Measurements from ENCODE around the gene KLF13.

KLF13 gene

GRCh38 chr15:31326156-31326874 is at the start of gene KLF13:
Gene KLF13 (plus strand): TSS chr15:31326835. CDS start chr15:31327213, 378 bp downstream.
- DNase-seq (ENCODE audit: low spot score): peak; percentile 99

- no peak for DNase-seq (ENCODE audit: low spot score)
Observed at GRCh38 chr15:31277335-31278060, 49.1 kb upstream of the KLF13 start.

DNA sequence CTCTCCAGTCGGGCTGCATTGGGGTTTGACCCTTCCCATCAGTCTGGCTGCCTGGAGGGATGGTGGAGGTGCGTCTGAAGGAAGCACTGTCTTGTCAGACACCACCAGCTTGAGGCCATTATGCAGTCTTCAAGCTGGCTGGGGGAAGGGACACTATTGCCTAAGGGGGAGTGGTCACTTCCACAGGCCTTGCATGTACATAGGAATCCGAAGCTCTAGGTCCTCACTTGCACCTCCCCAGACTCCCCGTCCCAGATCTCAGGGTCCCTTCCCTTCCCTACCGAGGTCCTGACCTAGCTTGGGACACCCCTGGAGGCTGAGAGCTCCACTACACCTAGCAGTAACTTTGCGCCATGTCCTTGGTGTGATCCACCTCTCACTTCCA is 48.6 kb upstream of the KLF13 start:
- DNase-seq (ENCODE audit: low spot score): no peak

GRCh38 chr15:31278544-31279220 is 48.0 kb upstream of the KLF13 start:
- DNase-seq (ENCODE audit: low spot score): no peak

GRCh38 chr15:31279221-31280045 is 47.2 kb upstream of the KLF13 start:
- no peak for DNase-seq (ENCODE audit: low spot score)

- DNase-seq (ENCODE audit: low spot score): no peak
Observed at GRCh38 chr15:31280046-31280830, 46.4 kb upstream of the KLF13 start.

GRCh38 chr15:31280831-31281216 is 45.8 kb upstream of the KLF13 start:
- DNase-seq (ENCODE audit: low spot score): no peak

- DNase-seq (ENCODE audit: low spot score): no peak
Observed at GRCh38 chr15:31283043-31283442, 43.6 kb upstream of the KLF13 start.

- DNase-seq (ENCODE audit: low spot score): no peak
Observed at GRCh38 chr15:31285772-31286261, 40.8 kb upstream of the KLF13 start.

- DNase-seq (ENCODE audit: low spot score): no peak
Observed at GRCh38 chr15:31291048-31291578, 35.5 kb upstream of the KLF13 start.

GRCh38 chr15:31292391-31293015 is 34.1 kb upstream of the KLF13 start:
- DNase-seq (ENCODE audit: low spot score): no peak

GRCh38 chr15:31293655-31294054 is 33.0 kb upstream of the KLF13 start:
- DNase-seq (ENCODE audit: low spot score): no peak

DNA sequence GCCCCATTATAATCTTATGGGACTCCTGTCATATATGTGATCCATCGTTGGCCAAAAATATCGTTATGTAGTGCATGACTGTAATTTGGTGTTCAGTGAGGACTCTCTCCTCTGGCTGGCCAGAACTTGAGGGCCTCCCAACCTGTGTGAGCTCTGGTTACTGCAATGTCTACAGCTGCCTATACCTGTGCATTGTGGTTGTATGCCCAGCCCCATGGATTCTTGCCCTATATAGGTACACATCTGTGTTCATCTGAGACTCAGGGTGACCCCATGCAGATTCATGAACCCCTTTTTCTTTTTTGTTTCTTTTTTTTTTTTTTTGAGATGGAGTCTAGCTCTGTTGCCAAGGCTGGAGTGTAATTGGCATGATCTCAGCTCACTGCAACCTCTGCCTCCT is 32.6 kb upstream of the KLF13 start:
- DNase-seq (ENCODE audit: low spot score): no peak

- DNase-seq (ENCODE audit: low spot score): no peak
Observed at GRCh38 chr15:31295658-31296057, 31.0 kb upstream of the KLF13 start.

GRCh38 chr15:31296219-31296645 is 30.4 kb upstream of the KLF13 start:
- DNase-seq (ENCODE audit: low spot score): no peak

DNA sequence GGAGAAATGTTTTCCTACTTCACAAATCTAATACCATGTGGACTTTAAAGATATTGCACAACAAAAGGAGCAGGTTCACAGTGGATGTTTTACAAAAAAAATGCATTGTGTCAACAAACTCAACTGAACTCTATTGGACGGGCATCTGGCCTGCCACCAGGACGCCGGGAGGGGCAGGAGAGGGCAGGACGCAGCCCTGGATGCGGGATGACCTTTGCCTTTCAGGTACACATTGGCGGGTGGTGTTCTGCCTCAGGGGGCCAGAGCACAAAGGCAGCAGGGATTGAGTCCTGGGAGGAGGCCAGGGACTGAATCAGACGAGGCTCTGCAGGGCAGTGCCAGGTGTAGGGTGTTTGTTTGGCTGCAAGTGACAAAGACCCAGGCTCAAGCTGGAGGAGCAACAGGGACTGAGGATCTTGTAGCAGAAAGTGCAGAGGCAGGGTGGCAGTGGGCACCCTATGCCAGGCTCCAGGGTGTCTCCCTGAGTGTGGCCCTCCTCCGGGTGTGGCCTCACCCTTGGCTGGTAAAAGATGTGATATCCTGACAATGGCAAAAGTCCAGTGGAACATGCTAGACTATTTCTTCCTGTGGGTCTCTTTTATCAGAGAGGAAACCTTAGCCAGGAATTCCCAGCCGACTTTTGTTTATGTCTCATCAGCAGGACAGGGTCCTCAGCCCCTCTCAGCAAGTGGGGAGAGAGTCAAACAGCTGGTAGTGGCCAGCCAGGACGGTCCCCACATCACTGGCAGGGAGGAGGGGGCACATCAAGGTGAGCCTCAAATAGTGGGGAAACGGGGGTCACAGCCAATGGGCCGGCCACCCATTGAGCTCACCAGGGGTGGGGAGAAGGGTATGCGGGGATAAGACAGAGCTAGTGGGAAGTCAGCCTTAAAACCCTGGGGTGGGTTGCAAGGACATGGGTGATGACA is 29.7 kb upstream of the KLF13 start:
- DNase-seq (ENCODE audit: low spot score): no peak

- no peak for DNase-seq (ENCODE audit: low spot score)
Observed at GRCh38 chr15:31297575-31298456, 28.8 kb upstream of the KLF13 start.

GRCh38 chr15:31298707-31299172 is 27.9 kb upstream of the KLF13 start:
- DNase-seq (ENCODE audit: low spot score): no peak
